Measurements from ENCODE around the gene NACA. TPM values are rescaled to one million over a fixed set of nuclear protein-coding genes. Genes with fewer than 3 reads are reported as not detected.
"Not testable (repeated sequence)": the region's sequence is repeated elsewhere in the genome, so short reads cannot be mapped to it uniquely, and the experiment has no call there.

Gene NACA
- total and polyA plus RNA-seq, 12 donors: 757 to 1,809 (median 1,236) TPM

DNA sequence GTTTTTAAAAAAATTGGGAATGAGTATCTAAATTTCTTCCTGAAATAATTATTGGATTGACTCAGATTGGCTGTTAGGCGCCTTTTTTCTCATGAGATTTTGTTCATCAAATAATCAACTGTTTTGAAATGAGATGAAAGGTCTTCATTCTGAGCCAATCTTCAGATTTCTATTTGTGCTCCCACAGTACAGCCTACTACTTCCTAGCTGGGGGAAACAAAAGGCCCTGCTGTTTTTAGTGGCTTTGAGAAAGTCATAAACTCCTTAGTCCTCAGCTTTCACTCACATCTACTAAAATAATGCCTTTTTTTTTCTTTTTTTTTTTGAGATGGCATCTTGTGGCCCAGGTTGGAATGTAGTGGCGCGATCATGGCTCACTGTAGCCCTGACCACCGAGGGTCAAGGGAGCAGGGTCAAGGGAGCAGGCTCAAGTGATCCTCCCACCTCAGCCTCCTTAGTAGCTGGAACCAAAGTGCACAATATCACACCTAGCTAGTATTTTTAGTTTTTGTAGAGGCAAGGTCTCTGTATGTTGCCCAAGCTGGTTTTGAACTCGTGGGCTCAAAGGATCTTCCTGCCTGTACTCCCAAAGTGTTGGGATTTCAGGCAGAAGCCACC lies 15.2 kb downstream of the NACA start:
- DNase-seq: no peak
- H3K4me1 ChIP-seq (replicated peaks in 1 of 2): peaks cover 0 to 6% of the 10 kb centered on the region in 2 donors
- intact Hi-C loops (cut with DNase I): no loop called here
- WGBS, 4 donors: 53 to 71% (median 71%) methylated on average over 5 of the region's 5 CpGs
- TF ChIP-seq POLR2A (IDR thresholded peaks at IDR 0.05) (no peak), CTCF (IDR thresholded peaks at IDR 0.05) (no peak)
- H3K9me3 ChIP-seq (replicated peaks in 1 of 3): no peaks in the 10 kb centered on the region
- no peak overlapping the region for H3K27ac ChIP-seq
- no peak overlapping the region for H3K4me3 ChIP-seq
- H3K36me3 ChIP-seq (replicated peaks in 1 of 2): peaks cover 0 to 34% of the 10 kb centered on the region in 2 donors
- H3K27me3 ChIP-seq: no peaks in the 10 kb centered on the region

- H3K9me3 ChIP-seq (replicated peaks in 1 of 3); intact Hi-C loops (cut with DNase I); H3K4me1 ChIP-seq (replicated peaks in 1 of 2); H3K27ac ChIP-seq; DNase-seq; H3K27me3 ChIP-seq; H3K4me3 ChIP-seq; H3K36me3 ChIP-seq (replicated peaks in 1 of 2): not testable (repeated sequence)
- WGBS, 4 donors: 79 to 87% (median 82%) methylated on average over 5 of the region's 5 CpGs
These were observed 20.6 kb downstream of the NACA start for GRCh38 chr12:56704522-56704921.

DNA sequence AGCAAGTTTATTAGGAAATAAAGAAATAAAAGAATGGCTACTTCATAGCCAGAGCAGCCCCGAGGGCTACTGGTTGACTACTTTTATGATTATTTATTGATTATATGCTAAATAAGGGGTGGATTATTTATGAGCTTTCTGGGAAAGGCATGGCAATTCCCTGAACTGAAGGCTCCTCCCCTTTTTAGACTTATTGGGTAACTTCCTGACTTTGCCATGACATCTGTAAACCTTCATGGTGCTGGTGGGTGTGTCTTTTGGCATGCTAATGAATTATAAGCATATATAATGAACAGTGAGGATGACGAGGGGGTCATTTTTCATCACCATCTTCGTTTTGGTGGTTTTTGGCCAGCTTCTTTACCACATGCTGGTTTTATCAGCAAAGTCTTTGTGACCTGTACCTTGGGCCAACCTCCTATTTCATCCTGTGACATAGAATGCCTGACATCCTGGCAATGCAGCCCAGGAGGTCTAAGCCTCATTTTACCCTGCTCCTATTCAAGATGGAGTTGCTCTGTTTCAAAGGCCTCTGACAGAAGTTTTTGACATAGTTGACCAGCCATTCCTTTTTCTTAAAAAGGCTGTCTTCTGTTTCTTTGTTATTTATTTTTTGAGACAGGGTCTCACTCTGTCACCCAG lies 26.0 kb downstream of the NACA start:
- no peaks in the 10 kb centered on the region for H3K27me3 ChIP-seq

GRCh38 chr12:56695327-56696101 lies 29.6 kb downstream of the NACA start:
- Histone ChIP-seq H3K4me1 (replicated peaks in 1 of 2) (no peaks in the 10 kb centered on the region), H3K27ac (no peak overlapping the region), H3K27me3 (no peaks in the 10 kb centered on the region), H3K9me3 (replicated peaks in 1 of 3) (no peaks in the 10 kb centered on the region), H3K36me3 (replicated peaks in 1 of 2) (no peaks in the 10 kb centered on the region), H3K4me3 (no peak overlapping the region)
- intact Hi-C loops (cut with DNase I): no loop called here
- DNase-seq: no peak
- 69 to 80% (median 73%) methylated on average over 2 of the region's 2 CpGs for WGBS, 4 donors
- no peak for TF ChIP-seq CTCF (IDR thresholded peaks at IDR 0.05)
- TF ChIP-seq POLR2A (IDR thresholded peaks at IDR 0.05): no peak

More for the DNA sequence above, 26.0 kb downstream of the NACA start:
- Histone ChIP-seq H3K4me3 (no peak overlapping the region), H3K9me3 (replicated peaks in 1 of 3) (no peaks in the 10 kb centered on the region), H3K36me3 (replicated peaks in 1 of 2) (no peaks in the 10 kb centered on the region), H3K27ac (no peak overlapping the region), H3K4me1 (replicated peaks in 1 of 2) (no peaks in the 10 kb centered on the region)
- intact Hi-C loops (cut with DNase I): no loop called here
- WGBS, 4 donors: 58 to 76% (median 68%) methylated on average over 3 of the region's 3 CpGs
- DNase-seq: no peak
- TF ChIP-seq CTCF (IDR thresholded peaks at IDR 0.05) (no peak), POLR2A (IDR thresholded peaks at IDR 0.05) (no peak)
